22Rv1 (cell line): ENCODE measurements around the gene SLC1A5.
A peak's percentile ranks its signal among the peaks of the same experiment; 100 is the strongest.
"Not testable (repeated sequence)": the region's sequence is repeated elsewhere in the genome, so short reads cannot be mapped to it uniquely, and the experiment has no call there.

Source experiments
- H3K27ac ChIP-seq: fragments of 450-650 bp; 2 replicates; pipeline ENCODE4 v1.5.1; 2017
- CTCF ChIP-seq: fragments of 450-650 bp; IDR thresholded peaks from 2 replicates; pipeline ENCODE4 v1.5.1; 2017; ENCODE audit warnings: mild to moderate bottlenecking
- ZFX ChIP-seq: fragments of 450-650 bp; IDR thresholded peaks from 2 replicates; pipeline ENCODE4 v1.6.1; 2017; ENCODE audit warnings: antibody characterized with exemption, borderline replicate concordance

Gene SLC1A5

GRCh38 chr19:46776927-46777911 lies 11.2 kb downstream of the SLC1A5 start:
- no peak for TF ChIP-seq ZFX
- no peak for TF ChIP-seq CTCF
- peak overlapping the region; percentile 40; the same call in 1 of the 2 replicates for H3K27ac ChIP-seq

DNA sequence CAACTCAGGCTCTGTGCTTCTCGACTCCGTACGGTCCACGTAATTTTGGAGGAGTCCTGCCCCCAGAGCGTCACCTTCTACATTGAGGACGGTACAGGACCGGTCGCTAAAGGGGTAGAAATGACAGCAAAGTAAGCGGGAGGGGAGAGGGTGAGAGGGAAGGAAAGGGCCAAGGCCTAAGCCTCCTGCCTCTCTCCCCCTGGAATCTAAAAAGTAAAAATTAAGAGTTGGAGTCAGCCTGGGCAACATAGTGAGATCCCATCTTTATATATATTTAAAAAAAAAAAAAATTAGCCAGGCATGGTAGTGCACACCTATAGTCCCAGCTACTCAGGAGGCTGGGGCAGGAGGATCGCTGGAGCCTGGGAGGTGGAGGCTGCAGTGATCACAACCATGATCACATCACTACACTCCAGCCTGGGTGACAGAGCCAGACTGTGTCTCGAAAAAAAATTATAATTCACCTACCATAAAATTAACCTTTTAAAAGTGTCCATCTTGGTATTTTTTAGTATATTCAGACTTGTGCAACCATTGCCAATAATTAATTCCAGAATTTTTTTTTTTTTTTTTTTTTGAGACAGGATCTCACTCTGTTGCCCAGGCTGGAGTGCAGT lies 12.6 kb downstream of the SLC1A5 start:
- TF ChIP-seq CTCF (no peak), ZFX (no peak)
- no peak overlapping the region for H3K27ac ChIP-seq

- H3K27ac ChIP-seq: no peak overlapping the region
- TF ChIP-seq ZFX: no peak
- TF ChIP-seq CTCF: no peak
These were observed 15.4 kb downstream of the SLC1A5 start for GRCh38 chr19:46773018-46773399.

DNA sequence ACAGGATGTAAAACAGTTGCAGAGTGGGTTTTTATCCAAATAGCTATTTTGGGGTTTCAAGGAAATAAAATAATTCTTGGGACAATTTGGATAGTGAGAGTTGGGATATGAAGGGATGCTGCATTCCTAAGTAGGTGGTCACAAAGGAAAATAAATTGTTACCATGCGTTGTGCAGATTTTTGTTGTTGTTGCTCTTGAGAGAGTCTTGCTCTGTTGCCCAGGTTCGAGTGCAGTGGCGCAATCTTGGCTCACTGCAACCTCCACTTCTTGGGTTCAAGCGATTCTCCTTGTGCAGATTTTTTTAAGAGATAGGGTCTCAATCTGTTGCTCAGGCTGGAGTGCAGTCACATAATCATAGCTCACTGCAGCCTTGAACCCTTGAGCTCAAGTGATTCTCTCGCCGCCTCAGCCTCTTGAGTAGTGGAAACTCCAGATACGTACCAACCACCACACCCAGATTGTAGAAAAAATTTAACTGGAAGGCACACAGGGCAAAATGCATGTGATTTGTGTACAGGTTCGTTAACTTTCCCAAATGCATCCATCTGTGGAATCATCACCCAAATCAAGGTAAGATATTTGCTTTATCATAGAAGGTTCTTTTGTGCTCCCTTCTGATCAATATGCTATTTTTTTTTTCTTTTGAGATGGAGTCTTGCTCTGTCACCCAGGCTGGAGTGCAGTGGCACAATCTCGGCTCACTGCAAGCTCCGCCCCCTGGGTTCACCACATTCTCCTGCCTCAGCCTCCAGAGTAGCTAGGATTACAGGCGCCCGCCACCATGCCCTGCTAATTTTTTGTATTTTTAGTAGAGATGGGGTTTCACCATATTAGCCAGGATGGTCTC lies 16.0 kb downstream of the SLC1A5 start:
- H3K27ac ChIP-seq: no peak overlapping the region
- no peak for TF ChIP-seq CTCF
- no peak for TF ChIP-seq ZFX

DNA sequence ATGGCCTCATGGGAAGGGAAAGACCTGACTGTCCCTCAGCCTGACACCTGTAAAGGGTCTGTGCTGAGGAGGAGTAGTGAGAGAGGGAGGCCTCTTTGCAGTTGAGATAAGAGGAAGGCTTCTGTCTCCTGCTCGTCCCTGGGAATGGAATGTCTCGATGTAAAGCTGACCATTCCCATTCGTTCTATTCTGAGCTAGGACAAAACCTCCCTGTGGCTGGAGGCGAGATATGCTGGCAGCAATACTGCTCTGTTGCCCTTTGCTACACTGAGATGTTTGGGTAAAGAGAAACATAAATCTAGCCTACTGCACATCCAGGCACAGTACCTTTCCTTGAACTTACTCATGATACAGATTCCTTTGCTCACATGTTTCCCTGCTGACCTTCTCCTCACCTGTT lies 19.6 kb downstream of the SLC1A5 start:
- not testable (repeated sequence) for H3K27ac ChIP-seq

- H3K27ac ChIP-seq: no peak overlapping the region
- TF ChIP-seq ZFX: no peak
- TF ChIP-seq CTCF: peak; percentile 91
These were observed 21.7 kb downstream of the SLC1A5 start for GRCh38 chr19:46766569-46767317.

GRCh38 chr19:46764817-46765291 lies 23.5 kb downstream of the SLC1A5 start:
- TF ChIP-seq CTCF (no peak), ZFX (no peak)
- no peak overlapping the region for H3K27ac ChIP-seq
